AG10803 (cell line): ENCODE results near the gene TRAF3IP1.
A peak's percentile ranks its signal among the peaks of the same experiment; 100 is the strongest.
"Not testable (repeated sequence)": the region's sequence is repeated elsewhere in the genome, so short reads cannot be mapped to it uniquely, and the experiment has no call there.

ENCODE experiments used
- DNase-seq: peaks from one replicate; pipeline ENCODE4 v3.0.0; 2010; ENCODE audit warnings: low read depth
- H3K4me3 ChIP-seq: 2 replicates; pipeline ENCODE4 v1.5.1; 2011; ENCODE audit warnings: mild to moderate bottlenecking, low read length, control low read depth
- CTCF ChIP-seq: conservative IDR thresholded peaks from 2 replicates; pipeline ENCODE4 v1.5.1; 2011; ENCODE audit warnings: mild to moderate bottlenecking, low read length, control low read depth, inconsistent platforms

TRAF3IP1 gene

GRCh38 chr2:238314576-238314975 is 5.7 kb upstream of the TRAF3IP1 start:
- TF ChIP-seq CTCF, result no peak
- no peak for DNase-seq
- H3K4me3 ChIP-seq, result no peak overlapping the region

- no peak for DNase-seq
- no peak for TF ChIP-seq CTCF
- H3K4me3 ChIP-seq, result no peak overlapping the region
Measured at GRCh38 chr2:238315031-238315595, 5.2 kb upstream of the TRAF3IP1 start.

- peak; percentile 18 for DNase-seq
- H3K4me3 ChIP-seq, result peak overlapping the region; percentile 67
- no peak for TF ChIP-seq CTCF
Measured at GRCh38 chr2:238320648-238321281, 447 bp downstream of the TRAF3IP1 start.

GRCh38 chr2:238321467-238321866 is 1.1 kb downstream of the TRAF3IP1 start:
- TF ChIP-seq CTCF, result no peak
- DNase-seq, result no peak
- peak overlapping the region; percentile 67 for H3K4me3 ChIP-seq

- H3K4me3 ChIP-seq, result peak overlapping the region; percentile 5
- no peak for TF ChIP-seq CTCF
- DNase-seq, result no peak
Measured at GRCh38 chr2:238322001-238322411, 1.7 kb downstream of the TRAF3IP1 start.

- DNase-seq, H3K4me3 ChIP-seq: not testable (repeated sequence)
Measured at GRCh38 chr2:238324248-238324647, 3.9 kb downstream of the TRAF3IP1 start.

- no peak for DNase-seq
- H3K4me3 ChIP-seq, result no peak overlapping the region
- TF ChIP-seq CTCF, result no peak
Measured at GRCh38 chr2:238325694-238326093, 5.4 kb downstream of the TRAF3IP1 start.
